NCI-H1048 (cell line): Measurements from ENCODE around the gene REXO5.
A peak's percentile ranks its signal among the peaks of the same experiment; 100 is the strongest.
"Not testable (repeated sequence)": the region's sequence is repeated elsewhere in the genome, so short reads cannot be mapped to it uniquely, and the experiment has no call there.

Experiments
- DNase-seq: peaks from one replicate; lab custom pipeline; 2025; lab: John Stamatoyannopoulos, UW

The REXO5 gene

DNA sequence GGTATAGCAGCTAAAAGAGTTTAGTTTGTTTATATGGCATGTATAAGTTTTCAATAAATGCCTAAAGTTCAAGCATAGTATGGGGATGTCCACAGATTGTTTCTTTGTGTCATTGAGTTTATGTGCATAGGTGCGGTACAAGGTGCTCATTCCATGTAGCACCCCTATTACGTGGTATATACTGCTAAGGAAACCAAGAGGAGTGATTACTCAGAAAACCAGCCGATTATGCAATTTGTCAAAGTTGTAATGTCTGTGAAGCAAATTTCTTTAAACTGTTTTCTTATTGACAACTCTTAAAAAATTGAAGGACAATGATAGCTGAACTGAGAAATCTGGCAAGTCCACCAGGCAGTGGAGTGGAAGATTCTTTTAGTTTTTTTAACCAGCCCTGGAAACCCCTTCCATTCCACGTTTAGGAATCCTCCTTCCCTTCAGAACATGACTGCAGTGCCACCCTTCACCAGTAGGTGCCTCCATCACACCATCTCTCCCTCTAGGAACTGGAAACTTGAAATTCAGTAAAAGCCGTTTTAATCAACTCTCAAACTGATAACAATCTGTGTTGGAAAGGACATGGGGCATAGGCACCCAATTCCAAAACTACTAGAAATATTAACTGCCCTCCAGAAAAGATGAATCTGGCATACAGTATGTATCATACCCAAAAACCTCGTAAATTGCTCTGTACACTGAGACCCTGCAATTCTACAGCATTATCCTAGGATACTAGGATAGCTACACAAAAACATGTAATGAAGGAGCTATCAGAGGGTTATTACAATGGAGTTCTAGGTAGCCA, 43.5 kb downstream of the REXO5 start:
- peak; percentile 3 for DNase-seq

DNA sequence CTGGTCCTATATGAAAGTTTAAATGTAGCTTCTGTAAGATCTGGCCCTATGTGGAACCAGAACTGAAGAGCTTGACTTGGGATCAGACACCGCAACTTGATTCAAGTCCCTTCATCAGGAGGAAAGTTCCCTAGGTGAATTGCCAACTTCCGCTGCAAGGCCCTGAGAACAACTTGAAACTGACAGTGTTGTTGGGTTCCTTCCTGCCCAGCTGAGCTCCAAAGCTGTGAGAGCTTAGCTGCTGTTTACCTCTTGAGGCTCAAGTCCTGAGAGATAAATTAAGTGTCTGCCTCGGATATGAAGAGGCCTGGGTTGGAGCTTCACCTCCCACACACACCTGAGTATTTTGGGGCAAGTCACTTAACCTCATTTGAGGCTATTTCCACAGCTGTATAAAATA, 44.7 kb downstream of the REXO5 start:
- no peak for DNase-seq

DNA sequence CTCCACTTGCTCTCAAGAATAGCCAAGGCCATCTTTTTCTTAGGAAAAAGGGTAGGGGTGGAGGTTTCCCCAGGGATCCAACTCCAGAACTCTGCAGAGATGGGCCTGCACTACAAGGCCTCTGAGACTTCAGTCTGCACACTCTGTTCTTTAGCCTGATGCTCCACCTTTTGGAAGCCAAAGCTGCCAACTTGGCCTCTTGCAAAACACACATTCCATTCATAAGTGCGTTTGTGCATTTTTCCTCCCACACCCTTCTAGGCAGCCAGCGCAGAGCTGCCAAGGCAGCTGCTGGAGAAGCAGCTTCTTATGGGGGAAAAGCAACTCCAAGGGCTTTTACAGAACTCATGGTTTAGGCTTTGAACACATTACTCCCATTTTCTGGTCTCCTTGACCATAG, 45.3 kb downstream of the REXO5 start:
- no peak for DNase-seq

DNA sequence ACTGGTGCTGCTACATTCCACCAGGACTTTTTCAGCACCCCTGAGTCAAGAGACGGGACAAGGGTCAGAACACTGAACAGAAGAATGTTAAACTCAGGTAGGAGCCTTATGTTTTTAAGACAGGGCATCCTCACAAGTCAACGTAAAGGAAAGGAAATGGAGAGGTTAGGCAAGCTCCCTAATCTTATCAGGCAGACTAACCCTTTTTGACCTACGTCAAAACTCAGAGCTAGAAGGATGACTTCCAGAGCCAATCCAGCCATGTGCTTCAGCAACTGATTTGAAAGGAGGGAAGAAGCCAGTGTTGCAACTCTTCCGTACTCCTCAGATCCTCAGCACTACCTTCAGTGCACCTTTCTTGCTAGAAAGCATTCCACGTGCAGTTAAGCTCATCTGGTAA, 46.8 kb downstream of the REXO5 start:
- DNase-seq = no peak

DNA sequence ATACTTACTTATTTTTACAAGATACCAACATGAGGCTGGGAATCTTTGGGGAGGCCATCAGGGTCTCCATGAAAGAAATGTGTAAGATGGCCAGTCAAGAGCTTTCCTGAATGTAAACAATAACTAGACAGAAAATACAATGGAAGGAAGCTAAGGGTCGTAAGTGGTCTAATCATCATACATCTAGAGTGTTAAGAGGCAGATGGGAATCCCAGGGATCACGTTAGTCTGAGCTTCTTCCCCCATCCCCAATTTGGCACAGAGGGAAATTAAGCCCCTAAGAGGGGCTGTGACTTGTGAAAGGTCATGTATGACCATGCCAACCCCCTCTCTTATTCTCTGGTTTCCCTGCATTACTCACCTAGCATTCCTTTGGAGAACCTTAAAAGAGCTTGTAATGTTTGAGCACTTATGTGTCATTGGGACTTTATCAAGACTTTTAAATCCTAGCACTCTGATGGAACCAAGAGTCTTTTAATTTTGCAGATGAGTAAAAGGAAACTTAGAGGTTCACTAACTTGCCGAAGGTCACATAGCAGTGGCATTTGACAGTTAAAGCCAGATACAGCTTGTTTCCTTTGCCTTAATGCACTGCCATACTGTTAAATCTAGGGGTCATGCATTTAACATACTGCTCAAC, 47.8 kb downstream of the REXO5 start:
- no peak for DNase-seq

DNA sequence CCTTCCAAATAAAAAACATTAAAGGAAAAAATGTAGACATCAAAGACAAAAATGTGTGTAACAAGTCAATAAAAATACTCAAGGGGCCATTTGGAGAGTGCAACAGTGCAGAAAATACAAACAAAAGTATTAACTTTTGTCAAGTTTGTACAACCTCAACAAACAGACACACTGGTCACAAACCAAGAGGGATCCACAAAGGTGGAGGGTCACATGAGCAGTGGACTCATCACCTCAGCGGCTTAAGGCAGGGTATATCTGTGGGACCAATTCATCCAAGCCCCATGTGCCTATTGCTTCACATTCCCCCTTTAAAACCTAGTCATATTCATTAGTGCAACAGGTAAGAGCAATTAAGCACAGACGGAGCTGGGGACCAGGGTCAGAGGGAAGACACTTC, 48.6 kb downstream of the REXO5 start:
- DNase-seq = no peak

DNA sequence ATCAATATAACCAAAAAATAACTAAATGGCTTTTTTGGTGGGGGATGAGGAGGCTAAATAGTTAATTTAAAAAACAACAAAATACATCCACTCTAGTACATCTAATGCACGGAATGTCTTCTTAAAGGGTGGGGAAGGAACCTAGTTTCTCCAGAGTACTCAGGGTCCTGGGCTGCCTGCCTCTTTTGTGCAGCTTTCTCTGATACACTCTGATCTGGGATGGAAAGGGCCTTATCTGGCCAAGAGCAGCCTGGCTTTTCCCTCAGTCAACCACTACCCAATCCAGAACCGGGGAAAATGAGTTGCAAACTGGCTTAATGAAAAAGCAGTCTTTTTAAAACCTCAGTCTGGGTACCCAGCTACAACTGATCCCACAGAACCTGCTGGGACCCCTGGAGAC, 51.0 kb downstream of the REXO5 start:
- no peak for DNase-seq

DNA sequence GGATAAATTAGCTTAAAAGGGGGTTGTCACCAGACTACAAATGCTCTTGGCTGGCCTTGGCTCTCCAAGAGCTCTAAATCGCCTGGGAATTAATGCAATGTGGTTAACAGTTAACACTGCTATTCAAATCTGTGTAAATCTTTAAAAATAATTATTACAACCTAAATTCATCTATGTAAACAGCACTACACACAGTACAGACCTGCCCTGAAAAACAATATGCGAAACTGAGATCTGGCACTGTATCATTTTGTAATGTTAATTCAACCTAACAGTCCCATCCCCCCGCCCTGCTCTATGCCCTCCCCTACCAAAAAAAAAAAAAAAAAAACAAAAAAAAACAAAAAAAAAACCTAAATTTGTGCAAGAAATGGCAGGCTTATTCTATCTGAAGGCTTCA, 52.9 kb downstream of the REXO5 start:
- no peak for DNase-seq

DNA sequence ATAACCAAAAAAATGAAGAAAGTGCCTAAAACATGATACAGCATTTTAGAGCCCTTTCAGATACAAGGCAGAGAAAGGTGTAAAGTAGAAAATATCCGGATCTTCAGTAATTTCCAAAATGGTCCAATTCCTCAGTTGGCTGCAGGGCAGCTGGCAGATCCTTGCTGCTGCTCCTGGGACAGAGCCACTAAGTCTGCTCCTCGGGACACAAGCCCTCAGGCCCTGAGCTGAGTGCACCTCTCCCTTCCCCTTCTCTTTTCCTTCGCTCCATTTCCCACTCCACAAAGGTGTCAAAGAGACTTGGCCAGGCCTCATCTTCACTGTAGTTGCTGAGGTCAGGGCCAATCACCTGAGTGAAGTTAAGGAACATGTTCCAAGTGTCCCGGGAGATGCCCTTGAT, 53.4 kb downstream of the REXO5 start:
- DNase-seq = no peak

DNA sequence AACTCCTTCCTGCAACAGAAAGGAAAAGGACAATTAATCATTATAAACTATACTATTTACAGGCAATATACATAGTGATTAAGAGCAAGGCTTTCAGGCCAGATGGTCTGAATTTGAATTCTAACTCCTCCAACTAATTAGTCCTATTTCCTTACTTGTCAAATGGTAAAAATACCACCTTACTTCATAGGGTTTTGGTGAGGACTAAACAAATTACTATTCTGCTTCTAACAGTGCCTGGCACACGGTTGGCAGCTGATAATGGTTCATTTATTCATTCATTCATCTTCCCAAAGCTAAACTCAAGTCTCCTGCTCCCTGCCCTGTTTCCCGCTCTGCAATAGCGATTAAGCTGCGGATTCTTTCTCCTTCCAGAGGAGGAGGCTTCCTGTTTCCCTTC, 54.0 kb downstream of the REXO5 start:
- DNase-seq = no peak

DNA sequence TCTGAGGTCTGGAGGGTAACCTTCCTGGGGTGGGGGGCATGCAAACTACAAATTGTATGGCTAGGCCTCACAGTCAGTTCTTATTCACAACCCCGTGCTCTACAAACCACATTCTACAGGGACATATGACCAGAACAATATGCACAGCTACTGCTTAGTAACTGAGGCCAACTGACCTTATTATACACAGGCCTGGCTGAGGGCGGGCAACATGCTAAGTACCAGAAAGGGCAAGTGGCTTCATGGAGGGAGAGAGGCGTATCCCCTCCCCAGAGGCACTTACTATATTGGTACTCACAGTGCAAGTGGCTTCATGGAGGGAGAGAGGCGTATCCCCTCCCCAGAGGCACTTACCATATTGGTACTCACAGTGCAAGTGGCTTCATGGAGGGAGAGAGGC, 54.7 kb downstream of the REXO5 start:
- DNase-seq = not testable (repeated sequence)

DNA sequence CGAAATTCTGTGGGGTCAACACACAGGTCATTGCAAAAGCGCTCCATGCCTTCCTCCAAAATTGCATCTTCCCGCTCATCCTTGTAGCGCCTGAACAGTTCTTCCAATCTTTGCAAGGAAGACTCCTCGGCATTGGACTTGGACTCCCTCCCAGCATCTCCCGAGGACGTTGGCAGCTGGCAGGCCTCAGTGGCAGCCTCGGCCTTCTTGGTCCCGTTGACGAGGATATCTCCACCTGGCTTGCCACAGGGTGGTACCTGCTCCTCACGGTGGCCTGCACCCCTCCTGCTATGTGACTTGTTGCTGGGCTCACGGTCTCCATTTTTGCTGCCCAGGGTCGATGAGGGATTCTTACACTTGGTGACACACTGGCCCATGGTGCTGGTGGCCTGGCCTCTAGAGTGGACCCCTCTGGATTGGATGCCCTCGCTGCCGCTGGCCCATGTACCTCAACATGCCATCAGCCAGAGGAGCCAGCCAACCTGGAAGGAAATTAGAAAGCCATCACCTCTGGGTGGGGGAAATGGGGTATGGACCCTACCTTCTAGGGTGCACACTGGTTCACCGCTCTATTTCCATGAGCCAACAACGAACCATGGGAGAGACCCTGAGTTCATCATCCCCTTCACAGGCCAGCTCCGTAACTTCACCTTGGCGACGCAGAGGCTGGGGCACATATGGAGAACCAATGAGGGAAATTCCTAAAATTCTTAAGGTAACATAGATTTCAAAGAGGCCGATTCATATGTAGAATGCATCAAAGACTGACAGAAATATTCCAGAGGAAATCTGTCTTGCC, 56.0 kb downstream of the REXO5 start:
- no peak for DNase-seq

DNA sequence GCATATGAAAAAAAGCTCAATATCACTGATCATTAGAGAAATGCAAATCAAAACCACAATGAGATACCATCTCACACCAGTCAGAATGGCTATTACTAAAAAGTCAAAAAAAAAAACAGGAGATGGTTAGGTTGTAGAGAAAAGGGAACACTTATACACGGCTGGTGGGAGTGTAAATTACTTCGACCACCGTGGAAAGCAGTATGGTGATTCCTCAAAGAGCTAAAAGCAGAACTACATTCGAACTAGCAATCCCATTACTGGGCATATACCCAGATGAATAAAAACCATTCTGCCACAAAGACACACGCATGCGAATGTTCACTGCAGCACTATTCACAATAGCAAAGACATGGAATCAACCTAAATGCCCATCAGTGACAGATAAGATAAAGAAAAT, 58.0 kb downstream of the REXO5 start:
- DNase-seq = not testable (repeated sequence)

DNA sequence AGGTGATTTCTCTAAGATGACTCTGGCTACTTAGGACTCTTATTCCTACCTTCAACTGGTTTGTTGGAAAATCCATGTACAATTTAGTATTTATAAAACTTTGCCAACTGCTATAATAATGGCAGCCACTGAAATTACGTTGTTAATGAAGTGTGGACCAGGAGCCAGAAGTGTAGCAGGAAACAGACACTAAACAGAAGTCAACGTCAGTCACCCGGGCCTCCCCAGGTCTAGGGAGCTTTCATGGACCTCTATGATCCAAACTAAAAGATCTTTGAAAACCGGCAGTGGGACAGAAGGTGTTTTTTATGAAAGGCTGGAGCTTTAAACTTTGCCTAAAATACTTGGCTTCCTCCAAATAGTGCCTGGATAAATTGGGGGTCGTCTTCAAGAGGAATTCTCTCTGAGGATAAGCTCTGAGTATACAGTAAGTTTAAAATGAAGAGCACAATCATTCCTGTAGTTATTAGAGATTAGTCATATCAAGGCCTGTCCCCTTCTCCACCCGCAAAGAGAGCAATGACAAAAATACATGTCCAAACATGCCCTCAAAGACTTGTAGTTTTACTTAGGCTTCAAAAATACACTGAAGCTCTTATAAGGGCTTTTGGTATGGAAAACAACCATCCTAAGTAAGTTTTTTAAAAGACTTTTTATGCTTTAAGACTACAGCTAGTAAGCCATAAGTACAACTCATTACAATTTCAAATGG, 59.2 kb downstream of the REXO5 start:
- no peak for DNase-seq

DNA sequence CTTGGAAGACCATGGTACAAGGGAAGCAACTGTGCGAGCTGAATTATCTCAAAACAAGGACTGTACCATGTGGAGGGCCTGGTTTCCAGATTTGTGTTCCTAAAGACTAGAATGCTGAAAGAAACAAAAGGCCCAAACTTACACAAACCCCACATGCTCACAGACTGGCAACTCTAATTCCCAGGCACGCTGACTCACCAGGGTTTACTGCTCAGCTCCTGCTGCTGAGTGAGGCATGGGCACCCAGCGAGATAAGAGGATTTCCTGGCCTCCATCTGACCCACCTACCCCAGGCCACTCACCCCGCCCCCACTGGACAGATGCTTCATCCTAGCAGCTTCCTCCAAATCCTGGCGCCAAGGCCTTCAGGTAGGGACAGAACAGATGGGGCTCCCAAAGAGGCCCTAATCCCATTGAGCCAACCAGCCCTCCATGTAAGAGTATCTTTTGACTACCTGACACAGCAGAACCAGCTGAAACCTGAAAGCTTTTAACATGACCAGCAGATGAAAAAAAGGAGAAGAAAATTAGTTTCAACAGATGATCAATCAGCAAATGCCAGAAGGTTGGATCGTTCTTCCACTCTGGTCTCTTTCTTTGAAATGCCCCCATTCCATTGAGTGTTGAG, 59.9 kb downstream of the REXO5 start:
- no peak for DNase-seq

DNA sequence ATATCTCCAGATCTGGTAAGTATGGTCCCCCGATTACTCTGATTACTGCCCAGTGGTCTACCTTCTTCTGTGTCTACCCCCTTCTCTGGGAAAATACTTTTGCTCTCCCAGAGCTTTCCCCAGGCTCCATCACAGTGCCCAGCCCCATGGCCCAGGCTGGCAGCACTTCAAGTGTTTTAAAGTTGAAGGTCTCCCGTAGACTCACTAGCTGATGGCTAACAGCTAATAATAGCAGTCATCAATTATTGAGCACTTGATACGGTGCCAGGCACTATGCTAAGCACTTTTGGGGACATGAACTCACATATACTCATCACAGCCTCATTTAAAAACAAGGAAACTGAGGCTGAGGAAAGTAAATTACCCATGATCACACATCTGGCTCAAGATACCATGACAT, 60.5 kb downstream of the REXO5 start:
- DNase-seq = no peak

DNA sequence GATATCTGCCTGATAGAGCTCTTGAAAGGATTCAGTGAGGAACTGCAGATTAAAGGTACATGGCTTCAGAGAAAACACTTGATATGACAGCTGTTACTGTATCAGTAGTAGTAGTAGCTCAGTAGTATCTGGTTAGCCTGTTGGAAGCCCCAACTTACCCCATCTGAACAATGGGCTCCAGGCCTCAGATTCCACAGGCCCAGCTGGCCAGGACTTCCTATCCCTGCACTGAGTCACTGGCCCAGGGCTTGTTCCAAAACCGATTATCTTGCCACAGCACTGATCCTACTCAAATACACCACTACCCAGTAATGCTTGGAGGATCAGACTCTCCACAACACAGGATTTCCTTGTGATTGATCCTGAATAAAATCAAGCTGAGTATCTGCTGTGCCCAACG, 61.3 kb downstream of the REXO5 start:
- no peak for DNase-seq

DNA sequence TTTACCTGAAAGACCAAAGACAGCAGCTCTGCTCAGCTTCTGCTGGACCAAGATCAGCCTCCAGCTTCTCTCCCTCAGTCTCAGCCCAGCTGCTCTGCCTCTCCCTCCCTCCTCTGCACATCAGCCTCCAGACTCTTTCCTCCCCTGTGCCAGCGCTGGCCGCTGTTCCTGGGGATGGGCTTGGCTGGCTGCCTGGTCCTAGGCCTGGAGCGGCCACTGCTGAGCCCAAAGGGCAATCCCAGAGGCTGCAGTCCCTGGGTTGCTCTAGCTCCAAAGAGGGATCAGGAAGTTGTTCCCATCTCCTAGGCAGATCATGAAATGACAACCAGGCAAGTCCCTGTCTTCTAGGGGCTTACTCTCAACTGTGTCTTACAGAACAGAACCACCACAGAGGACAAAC, 62.6 kb downstream of the REXO5 start:
- DNase-seq = no peak

DNA sequence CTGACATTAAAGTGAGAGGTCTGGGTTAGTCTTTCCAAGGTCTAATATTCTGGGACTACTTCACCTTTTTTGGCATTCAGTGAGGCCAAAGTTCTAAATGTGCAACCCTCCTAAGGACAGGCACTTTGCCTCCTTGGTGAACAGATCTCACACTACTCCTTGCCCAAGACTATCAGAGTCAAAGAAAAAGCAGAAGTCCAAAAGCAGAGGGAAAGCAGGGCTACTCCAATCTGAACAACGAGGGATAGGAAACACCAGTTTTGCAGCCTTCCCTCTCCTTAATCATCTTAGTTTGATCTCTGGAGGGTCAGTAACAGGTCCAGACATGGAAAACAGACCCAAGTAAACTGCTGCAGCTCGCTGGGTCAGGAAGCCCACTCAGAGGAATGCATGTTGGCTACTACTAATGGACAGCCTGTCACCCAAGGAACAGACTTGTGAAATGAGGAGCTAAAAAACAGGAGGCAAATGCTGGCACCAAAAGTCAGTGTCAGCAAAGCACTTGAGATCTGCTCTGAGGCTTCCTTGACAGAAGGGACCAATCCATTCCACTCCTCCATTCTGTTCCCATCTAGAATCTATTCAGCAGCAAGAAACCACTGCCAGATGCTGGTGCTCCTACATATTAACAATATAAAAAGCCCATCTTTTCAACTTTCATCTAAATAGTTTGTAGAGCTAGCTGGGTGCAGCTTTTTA, 63.9 kb downstream of the REXO5 start:
- no peak for DNase-seq

DNA sequence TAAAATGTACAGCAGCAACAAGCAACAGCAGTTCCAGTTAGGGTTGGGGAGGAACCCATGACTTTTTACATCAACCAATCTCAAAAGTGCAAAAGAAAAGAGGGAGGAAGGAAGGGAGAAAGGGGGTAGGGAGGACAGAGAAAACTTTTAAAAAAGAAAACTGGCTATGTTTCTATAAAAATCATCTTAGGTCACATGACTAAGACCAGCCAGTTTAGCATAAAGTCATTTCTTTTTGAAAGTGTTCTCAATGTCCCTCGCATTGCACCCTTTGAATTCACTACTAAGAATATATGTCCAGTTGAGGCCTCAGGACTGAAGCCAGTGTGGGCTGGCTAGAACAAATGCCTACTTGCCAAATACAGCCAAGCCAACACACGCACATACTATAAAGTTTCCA, 64.9 kb downstream of the REXO5 start:
- no peak for DNase-seq
